GM15510 (cell line): ENCODE data around the gene CCN5.

ENCODE experiments used
- POLR2A ChIP-seq: IDR thresholded peaks from 3 replicates; pipeline ENCODE4 v1.6.1; 2011; ENCODE audit warnings: borderline replicate concordance; ENCODE audit not compliant: insufficient read length; ENCODE audit errors: extremely low read depth

CCN5 gene

DNA sequence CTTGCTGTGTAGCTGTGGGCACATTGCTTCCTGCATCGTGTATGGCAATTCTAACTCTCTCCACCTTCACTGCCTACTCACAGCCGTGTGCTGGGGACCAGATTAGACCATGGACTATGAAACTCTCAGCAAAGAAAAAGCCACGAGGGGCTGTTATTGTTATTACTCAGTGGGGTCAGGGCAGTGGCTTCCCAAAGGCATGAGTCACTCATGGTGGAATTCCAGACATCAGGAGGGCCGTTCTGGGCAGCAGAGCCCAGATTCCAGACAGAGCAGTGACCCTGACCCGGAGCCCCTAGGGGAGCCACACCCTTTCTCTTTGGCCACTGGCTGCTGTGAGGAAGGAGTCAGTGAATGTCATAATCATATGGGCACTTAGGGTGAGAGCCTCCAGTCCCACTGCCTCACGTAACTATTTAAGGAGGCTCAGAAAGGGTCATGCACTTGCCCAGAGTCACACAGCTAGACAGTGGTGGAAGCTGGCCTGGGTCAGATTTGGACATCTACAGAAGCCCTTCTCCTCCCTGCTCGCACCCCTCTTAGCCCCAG lies 22.2 kb upstream of the CCN5 start:
- no peak for TF ChIP-seq POLR2A

GRCh38 chr20:44693627-44694026 lies 21.5 kb upstream of the CCN5 start:
- TF ChIP-seq POLR2A: no peak

DNA sequence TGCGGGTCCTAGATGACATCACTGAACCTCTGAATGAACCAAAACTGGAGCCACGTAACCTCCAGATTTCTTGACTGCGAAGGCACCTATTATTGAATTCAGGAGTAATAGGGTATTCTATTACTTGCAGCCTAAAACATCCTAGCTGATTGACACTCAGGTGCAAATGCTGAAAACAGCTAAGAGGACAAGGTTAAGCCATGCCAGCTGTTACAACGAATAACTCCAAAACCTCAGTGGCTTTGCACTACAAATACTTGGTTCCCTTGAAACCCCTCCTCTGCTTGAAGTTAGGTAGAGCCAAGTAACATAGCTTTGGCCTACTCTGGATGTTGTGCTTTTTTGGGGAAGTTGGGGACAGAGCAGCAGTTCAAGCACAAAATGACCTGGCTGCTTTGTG lies 21.0 kb upstream of the CCN5 start:
- no peak for TF ChIP-seq POLR2A

DNA sequence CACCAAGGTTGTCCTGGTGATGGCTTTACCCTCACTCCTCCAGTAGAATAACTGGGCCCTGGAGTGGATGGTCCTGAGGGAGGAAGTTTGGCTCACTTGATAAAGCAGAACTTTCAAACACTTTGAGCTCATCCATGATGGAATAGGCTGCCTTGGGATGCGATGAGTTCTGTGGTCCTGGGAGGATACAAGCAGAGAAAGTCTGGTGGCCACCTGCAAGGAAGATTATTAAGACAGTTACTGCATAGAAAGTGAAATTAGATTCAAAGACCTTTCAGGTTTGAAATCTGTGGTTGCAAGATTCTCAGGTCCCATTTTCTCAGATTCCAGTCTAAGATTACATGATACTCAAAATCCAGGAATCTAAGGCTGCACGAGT lies 19.9 kb upstream of the CCN5 start:
- no peak for TF ChIP-seq POLR2A

DNA sequence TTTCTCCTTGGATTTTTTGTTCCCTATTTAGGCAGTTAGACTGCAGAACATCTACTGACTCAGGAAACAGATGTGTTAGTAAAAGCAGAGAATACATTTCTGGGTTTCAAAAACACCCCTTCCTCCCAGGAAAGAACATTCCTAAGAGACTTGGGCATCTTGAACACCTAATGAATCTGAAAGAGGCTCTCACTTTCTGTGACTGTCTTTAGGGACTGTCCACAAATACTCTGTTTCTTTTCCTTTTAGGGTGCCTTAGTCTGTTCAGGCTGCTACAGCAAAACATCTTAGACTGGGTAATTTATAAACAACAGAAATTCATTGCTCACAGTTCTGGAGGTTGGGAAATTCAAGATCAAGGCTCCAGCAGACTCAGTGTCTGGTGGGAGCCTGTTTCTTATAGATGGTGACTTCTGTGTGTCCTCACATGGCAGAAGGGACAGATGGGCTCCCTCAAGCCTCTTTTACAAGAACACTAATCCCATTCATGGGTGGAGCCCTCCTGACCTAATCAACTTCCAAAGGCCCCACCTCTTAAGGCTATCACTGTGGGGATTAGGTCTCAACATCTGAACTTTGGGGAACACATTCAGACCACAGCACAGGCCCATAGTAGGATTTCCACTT lies 19.4 kb upstream of the CCN5 start:
- TF ChIP-seq POLR2A: no peak

- TF ChIP-seq POLR2A: no peak
Observed at GRCh38 chr20:44696315-44696714, 18.9 kb upstream of the CCN5 start.

DNA sequence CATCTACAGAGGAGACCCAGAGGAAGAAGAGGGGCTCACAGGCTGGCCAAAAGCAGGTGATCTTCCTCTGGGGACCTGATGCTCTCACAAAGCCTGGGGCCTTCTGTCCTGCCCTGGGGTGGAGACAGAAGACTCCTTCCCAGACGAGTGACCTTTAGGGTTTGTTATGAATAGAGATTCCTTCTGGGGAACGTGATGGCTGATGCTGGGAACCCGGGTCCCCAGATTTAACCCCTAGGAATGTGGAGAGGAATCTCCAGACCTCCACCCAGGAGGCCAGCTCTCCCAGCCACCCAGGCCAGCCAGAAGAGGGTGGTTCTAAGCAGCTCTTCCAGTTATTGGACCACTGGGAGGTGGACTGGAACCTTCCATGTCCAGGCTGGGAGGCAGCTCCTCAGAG lies 16.8 kb upstream of the CCN5 start:
- no peak for TF ChIP-seq POLR2A

DNA sequence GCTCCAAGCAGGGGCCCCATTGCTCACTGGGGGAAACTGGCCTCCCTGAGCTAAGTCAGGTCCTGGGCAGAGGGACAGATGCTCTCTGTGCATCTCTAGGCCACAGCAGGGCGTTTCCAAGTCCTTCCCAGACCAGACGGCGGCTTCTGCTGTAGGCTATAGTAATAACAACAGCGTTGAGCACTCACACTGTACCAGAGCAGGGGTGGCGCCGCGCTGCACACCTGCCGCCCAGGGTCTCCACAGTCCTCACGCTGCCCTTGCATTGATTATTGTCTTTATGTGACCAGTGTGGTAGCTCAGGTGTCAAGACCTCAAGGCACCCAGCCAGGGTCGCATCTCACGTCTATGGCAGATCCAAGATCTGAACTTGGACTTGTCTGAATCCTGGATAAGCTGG lies 14.9 kb upstream of the CCN5 start:
- TF ChIP-seq POLR2A: no peak

DNA sequence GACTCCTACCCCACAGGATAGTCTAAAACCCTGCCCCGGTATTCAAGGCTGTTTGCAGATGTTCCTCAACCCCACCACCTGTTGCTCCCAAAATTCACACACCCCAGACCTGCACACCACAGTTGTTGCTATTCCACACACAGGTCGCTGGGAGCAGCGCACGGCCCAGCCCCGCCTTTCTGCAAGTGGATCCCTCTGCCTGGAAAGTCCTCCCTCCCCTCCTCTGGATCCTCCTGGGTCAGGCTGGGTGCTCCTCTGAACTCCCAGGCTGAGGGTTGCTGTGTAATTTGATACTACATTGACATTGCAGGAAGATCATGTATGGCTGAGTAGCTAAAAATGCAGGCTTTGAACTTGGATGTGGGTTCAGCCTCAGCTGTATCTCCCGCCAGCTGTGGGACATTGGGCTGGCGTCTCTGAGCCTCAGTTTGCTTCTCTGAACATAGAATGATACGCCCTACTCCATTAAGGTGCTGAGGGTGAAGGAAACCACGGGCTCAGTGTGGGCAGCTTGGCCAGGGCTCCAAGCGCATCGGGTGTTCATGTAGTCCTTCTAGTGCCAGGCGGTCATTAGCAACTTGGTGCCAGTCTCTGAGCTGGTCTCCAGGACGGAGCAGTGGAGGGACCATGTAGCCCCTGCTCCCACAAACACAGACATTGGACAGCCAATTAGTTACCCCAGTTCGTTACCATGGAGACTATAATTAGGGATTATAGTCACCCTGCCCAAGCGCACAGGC lies 13.9 kb upstream of the CCN5 start:
- TF ChIP-seq POLR2A: no peak

DNA sequence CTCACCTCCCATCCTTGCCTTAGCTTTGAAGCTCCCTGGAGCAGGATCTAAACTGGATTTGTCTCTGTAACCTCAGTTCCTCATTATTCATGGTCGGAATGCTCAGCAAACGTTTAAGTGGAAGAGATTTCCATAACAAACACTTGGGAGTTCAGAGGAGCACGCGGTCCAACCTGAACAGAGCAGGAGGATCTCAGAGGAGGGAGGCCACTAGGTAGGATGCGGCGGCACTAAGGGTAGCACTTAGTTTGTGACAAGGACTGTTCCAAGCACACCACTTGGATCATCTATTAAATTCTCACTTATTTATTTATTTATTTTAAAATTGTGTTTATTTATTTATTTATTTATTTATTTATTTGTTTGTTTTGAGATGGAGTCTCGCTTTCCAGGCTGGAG lies 13.3 kb upstream of the CCN5 start:
- TF ChIP-seq POLR2A: no peak

DNA sequence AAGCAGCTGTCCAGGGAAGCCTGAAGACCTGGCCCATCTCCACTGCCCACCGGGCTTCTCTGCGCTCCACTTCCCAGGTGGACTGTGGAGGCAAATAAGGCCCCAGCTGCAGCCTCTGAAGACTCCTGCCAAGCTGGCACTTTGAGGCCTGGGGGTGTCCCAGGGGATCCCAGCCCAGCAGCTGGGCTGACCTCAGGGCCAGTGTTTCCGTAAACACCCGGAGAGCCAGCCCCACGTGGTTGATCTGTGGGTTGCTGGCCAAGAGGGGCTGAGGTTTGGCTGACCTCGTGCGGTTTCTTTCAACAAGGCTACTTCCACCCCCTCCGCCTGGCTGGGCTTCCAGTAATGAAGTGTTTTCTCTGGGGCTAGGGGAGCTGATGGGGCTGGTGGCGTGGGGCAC lies 12.4 kb upstream of the CCN5 start:
- no peak for TF ChIP-seq POLR2A

- TF ChIP-seq POLR2A: no peak
Observed at GRCh38 chr20:44703183-44703925, 11.8 kb upstream of the CCN5 start.

- no peak for TF ChIP-seq POLR2A
Observed at GRCh38 chr20:44703956-44704488, 11.1 kb upstream of the CCN5 start.

DNA sequence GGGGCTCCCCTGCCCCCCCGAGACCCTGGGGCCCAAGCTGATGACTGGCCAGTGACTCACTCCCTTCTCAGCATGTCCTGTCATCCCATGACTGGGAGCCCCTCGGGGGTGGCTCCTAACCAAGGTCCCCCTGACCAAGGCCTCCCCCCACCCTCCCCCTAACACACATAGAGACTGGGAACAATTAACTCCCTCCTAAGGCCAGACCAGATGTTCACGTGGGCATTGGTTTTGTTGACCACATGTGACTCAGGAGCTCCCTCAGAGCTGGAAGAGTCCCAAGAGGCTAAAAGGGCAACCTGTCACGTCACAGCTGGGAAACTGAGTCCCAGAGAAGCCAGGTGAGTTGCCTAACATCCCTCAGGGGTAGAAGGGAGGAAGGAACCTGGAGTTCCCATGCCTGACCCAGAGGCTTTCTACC lies 10.6 kb upstream of the CCN5 start:
- TF ChIP-seq POLR2A: no peak
